ENCODE results near the gene CLEC2A.

GRCh38 chr12:9864913-9865675 lies 67.1 kb downstream of the CLEC2A start:
- TF ChIP-seq POLR2A (IDR thresholded peaks at IDR 0.05) (no peak), CTCF (IDR thresholded peaks at IDR 0.05) (no peak)

All from heart left ventricle (tissue), 13 donors.